GM18499 (cell line): Measurements from ENCODE around the gene ALDH18A1.

Experiments used
- ATAC-seq: cut with Tn5 transposase; IDR thresholded peaks from one replicate; pipeline ENCODE4 v1.9.1; 2021; ENCODE audit warnings: moderate number of reproducible peaks; ENCODE audit not compliant: insufficient read depth, unreplicated experiment

The ALDH18A1 gene

GRCh38 chr10:95597788-95598187, 58.7 kb downstream of the ALDH18A1 start:
- no peak for ATAC-seq

GRCh38 chr10:95588025-95588424, 68.5 kb downstream of the ALDH18A1 start:
- ATAC-seq = no peak

- ATAC-seq = no peak
Measured at GRCh38 chr10:95579835-95580535, 76.5 kb downstream of the ALDH18A1 start.

DNA sequence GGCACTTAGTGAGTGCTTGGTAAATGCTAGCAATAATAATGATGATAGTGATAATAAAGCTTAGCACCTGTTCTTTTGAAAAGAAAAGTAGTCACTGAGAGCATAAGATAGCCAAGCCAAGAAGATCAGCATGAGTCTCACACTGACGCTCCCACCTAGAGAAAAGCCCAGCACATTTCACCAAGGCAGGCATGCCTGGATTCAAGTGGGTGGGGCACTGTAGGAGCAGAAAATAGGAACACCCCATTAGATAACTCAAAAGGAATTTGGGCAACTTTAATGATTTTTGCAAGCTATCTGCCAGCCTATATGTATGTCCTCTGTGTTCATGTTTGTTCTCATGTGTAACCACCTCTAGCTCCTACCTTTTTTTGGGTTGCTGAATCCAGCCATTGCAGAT, 77.2 kb downstream of the ALDH18A1 start:
- no peak for ATAC-seq

DNA sequence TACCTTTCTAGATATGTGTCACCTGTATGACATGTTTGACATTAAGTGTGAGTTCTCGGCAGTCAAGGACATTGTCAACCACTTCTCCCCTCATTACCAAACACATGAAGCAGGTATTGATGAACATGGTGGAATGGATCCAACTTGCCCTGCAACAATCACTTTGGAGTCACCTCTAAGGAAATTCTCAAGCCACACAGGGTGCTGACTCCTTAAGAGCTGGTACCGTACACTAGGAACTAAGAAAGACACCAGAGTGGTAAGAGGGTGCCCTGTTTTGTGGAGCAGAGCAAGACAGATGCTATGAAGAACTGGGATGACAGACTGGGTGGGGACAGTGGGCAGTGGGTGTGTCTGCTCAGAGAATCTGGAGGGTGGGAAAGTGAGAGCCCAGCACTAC, 77.9 kb downstream of the ALDH18A1 start:
- ATAC-seq = no peak

DNA sequence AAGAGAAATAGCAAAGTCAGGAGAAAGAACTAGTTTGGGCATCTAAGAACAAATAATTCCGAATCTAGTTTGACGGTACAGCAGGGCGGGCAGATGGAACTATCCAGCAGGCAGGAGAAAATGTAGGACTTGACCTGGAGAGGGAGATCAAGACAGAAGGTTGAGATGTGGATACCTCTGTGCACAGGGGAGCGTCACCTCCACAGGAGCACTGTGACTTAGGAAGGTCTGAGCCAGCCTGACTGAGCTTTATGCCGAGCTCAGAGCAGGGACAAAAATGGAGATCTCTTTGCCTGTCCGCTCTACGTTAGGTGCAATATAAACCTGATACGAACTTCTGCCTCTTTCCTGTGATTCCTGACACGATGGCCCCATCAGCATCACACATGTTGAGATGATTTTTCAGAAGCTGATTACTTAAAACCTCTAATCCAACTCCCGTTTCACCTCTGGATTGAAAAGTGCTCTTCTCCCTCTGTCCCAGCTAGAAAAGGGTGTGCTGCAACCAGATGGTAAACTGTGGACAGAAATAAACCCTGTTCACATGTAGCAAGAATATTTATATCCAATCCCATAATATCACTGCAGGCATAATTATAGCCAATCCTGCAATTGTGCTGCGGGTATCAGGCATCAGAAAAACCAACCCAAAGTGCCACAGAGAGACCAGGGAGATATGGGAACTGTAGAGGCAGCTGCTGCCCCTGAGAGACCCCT, 81.7 kb downstream of the ALDH18A1 start:
- no peak for ATAC-seq

- ATAC-seq = no peak
Measured at GRCh38 chr10:95573964-95574604, 82.4 kb downstream of the ALDH18A1 start.

DNA sequence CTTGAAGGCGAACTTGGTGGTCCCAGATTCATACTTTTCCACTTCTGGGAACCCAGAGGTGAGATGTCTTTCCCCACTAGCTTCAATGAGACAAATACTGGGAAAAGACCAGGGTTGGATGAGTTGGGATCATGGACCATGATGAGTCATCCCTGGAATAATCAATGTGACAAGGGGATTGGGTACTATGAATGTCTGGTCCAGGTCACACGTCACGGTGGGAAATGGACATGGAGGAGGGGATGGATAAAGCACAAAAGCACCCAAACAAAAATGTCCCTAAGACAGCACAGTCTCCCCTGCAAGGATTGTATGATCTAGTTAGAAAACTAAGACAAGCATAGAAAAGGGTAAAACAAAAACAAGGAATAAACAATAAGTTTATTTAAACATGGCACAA, 83.0 kb downstream of the ALDH18A1 start:
- no peak for ATAC-seq

DNA sequence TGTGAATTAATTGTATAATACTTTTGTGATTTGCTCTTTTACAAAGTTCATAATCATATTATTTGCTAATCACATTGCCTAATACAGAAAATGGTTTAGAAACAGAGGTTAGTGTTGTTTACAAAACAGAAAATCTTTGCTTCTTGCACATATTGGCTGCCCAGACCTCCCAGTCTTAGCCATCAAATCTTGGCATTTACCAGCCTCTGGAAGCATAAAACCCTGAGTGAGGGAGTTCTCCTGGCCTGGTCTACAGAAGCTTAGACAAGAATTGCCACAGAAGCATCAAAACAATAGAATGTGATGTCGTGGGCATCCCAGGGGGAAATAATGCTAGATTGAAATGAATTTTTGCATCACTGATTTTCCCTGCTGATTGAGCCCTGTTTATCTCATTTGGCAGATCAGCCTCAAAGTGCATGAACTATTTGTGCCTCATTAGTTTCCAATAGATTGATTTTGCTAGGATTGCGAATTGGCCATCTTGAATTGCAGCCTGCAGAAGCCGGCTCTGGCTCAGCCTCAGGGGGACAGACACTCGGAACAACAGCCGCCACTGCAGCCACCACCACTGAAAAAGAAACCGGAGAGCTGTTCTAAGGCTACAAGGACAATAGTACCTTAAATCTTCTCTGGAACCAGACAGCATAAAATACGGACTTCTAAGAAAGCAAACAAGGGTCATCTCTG, 84.2 kb downstream of the ALDH18A1 start:
- no peak for ATAC-seq

- ATAC-seq = no peak
Measured at GRCh38 chr10:95571390-95571789, 85.1 kb downstream of the ALDH18A1 start.

GRCh38 chr10:95569368-95569767, 87.1 kb downstream of the ALDH18A1 start:
- ATAC-seq = no peak

GRCh38 chr10:95567903-95568630, 88.4 kb downstream of the ALDH18A1 start:
- ATAC-seq = no peak

GRCh38 chr10:95566136-95566535, 90.4 kb downstream of the ALDH18A1 start:
- no peak for ATAC-seq

DNA sequence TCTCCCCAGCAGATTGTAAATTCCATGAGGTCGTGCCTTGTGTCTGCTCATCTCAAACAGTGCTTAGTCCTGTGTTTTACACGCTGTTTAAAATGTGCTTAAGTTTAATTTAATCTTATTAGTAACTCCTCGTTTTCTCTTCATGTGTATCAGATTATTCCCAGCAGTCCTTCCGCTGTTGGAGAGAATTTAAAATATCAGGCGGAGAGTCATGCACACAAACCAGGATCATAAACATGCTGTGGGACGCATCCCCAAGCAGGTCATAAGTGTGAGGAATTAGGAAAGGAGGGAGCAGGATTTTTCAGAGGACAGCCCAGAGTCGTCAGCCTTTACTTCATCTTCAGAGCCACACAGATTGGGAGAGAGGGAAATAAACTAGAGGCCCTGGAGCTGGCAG, 91.2 kb downstream of the ALDH18A1 start:
- ATAC-seq = no peak

DNA sequence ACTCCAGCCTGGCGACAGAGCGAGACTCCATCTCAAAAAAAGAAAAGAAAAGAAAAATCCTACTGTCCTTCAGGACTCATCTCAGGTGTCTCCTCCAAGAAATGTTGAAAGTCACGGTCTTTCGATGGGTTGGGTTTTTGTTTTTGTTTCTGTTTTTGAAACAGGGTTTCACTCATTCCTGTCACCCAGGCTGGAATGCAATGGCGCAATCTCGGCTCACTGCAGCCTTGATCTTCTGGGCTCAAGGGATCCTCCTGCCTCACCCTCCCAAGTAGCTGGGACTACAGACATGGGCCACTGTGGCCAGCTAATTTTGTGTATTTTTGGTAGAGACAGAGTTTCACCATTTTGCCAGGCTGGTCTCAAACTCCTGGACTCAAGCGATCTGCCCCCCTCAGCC, 92.2 kb downstream of the ALDH18A1 start:
- no peak for ATAC-seq

GRCh38 chr10:95562341-95562965, 94.1 kb downstream of the ALDH18A1 start:
- no peak for ATAC-seq

DNA sequence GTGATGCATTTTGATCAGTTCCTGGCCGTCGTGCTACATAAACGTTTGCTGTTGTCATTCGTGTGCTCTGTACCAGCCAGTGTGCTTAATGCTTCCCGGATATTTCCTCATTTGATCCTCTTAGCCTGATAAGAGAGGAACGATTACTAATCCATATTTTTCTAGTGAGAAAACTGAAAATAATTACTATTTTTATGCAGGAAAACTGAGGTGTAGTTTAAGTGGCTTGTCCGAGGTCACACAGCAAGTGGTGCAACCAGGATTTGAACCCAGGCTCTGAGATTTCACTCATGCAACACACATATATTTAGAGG, 94.7 kb downstream of the ALDH18A1 start:
- no peak for ATAC-seq

- peak; percentile 99 for ATAC-seq
Measured at GRCh38 chr10:95561177-95561863, 95.2 kb downstream of the ALDH18A1 start, which contains the start of gene SORBS1. Gene SORBS1 (minus strand): TSS chr10:95561371. CDS start chr10:95441135, 120,236 bp downstream.
